Embryonic facial prominence (tissue), 1 donor: ENCODE results near the gene NCK2.

Experiments used
- DNase-seq: peaks from one replicate; pipeline ENCODE4 v3.0.0-alpha.2; 2016; ENCODE audit errors: extremely low spot score

Gene NCK2

GRCh38 chr2:105812180-105813044 is 67.7 kb downstream of the NCK2 start:
- no peak for DNase-seq

GRCh38 chr2:105813045-105813315 is 68.3 kb downstream of the NCK2 start:
- DNase-seq: no peak

GRCh38 chr2:105813405-105813804 is 68.7 kb downstream of the NCK2 start:
- DNase-seq: no peak

- DNase-seq: no peak
Observed at GRCh38 chr2:105814291-105814940, 69.7 kb downstream of the NCK2 start.

DNA sequence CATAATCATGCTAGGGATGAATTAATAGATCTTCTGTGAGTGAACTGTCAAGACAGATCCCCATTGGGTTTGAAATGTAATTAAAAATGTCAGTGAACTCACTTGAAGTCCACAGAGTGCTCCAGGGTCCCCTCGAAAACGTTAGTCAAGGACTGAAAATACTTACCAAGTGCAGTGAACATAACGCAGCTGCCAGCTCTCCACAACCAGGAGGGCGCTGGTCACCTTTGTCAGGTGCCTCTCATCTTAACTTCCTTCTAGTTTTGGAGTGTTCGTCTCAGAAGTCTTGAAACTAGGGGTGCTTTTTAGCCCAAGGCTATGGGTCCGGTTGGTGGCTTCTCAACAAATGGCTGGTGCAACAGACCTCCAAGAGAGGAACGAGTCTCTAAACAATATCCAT is 70.7 kb downstream of the NCK2 start:
- no peak for DNase-seq

DNA sequence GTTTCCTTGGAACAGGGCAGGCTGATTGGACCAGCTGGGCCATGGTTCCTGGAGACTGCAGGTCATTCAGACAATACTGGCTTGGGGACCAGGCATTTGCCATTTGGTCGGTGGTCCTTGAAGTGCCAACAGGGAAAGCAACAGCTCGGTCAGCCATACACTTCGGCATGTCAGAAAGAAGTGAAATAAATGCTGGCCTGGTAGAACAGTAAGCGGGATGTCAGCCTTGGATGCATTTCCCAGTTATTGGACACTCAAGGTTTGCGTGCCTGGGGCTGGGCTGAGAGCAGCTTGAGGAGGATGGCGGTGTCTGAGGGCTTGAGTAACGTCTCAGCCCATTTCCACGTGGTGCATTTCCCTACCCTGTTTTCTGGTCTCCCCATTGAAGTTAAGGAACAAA is 75.4 kb downstream of the NCK2 start:
- no peak for DNase-seq

DNA sequence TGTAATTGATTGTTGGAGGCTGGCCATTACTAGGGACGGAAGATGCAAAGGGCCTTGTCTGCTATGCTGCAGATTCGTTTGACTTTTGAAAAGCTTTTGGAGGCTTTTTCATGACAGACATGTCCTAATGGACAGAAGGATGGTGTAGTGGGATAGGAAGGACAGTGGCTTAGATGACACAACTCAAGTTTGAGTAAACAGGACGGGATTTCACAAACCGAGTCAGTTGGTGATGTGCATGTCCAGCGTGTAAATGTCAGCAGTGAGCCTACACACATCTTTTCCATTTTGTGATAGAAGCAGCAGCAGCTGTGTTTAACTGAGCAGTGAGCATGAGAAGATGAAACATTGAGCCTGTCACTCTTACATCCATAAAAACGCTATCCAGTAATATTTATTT is 76.0 kb downstream of the NCK2 start:
- DNase-seq: no peak

DNA sequence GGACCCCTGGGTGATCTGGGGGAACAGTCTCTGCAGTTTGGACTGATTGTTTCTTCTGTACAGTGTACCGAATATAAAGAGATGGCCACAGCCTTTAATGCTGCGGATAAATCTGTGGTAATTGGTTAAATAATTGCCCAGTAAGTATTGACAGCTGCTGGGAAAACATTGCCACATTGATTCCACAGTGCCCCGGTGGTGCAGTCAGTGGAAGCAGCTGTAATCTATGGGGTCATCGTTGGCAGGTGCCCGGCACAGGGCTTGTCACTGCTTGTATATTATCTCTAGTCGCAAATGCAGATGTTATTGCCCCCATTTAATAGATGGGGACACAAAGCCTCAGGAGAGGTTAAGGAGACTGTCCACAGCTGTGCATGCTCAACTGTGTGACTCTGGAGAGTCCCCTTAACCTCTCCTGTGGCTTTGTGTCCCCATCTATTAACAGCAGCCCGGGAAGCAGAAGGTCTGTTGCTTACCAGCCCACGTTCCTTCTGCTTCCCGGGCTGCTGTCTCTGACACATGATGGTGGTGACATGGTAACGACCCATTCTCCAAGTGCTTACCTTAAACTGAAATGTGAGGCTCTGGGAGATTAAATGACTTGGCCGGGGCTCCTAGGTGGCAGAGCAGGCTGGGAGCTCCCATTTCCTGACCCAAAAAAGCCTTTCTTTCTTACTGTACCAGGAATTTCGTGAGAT is 76.9 kb downstream of the NCK2 start:
- no peak for DNase-seq

- no peak for DNase-seq
Observed at GRCh38 chr2:105822186-105822585, 77.5 kb downstream of the NCK2 start.

- DNase-seq: no peak
Observed at GRCh38 chr2:105824446-105824845, 79.7 kb downstream of the NCK2 start.

GRCh38 chr2:105827351-105828096 is 82.8 kb downstream of the NCK2 start:
- no peak for DNase-seq

DNA sequence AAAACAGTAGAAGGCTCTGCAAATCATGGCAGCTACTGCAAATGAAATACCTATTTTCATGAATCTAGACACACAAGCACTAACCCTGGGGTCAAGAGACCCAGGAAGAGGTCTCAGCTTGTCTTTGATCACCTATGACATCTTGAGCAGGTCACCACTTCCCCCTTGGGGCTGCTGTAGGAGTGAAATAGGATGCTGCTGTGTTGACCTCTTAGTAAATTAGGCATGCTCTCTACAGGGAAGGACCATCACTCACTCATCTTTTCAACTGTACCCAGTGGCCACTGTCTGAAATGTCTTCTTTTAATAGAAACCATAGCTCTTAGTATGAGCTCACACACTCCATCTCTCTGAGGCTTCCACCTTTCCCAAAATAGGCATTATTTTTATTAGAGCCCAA is 83.8 kb downstream of the NCK2 start:
- DNase-seq: no peak

DNA sequence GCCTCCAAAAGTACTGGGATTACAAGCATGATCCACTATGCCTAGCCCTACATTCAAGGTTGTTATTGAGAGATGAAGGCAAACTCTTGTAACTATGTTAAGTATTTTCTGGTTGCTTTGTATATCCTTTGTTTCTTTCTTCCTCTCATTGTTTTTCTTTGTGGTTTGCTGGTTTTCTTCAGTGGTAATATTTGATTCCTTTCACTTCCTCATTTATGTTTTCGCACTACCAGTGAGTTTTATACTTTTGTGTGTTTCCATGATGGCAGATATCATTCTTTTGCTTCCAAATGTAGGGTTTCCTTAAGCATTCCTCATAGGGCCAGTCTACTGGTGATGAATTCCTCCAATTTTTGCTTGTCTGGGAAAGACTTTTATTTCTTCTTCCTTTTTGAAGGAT is 90.2 kb downstream of the NCK2 start:
- DNase-seq: no peak

DNA sequence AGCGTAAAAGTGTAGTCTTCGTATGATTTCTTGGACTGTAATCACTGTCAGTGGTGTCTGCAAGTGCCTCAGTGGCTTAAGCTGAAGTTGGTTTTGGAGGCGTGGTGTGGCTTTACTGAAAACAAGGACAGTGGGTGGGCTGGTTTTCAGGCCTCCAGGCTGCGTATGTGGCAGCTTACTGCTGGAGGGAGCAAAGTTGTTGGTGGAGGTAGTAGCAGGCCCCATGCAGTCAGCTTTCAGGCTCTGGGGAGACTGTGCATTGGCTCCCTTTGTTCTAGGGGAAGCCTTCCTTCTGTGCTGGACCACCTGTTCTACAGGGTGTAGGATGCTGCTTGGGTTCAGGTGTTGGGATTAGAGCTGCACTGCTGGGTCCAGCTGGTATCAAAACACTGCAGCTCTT is 91.6 kb downstream of the NCK2 start:
- no peak for DNase-seq

- no peak for DNase-seq
Observed at GRCh38 chr2:105836840-105837692, 92.4 kb downstream of the NCK2 start.

GRCh38 chr2:105839793-105840192 is 95.1 kb downstream of the NCK2 start:
- no peak for DNase-seq

DNA sequence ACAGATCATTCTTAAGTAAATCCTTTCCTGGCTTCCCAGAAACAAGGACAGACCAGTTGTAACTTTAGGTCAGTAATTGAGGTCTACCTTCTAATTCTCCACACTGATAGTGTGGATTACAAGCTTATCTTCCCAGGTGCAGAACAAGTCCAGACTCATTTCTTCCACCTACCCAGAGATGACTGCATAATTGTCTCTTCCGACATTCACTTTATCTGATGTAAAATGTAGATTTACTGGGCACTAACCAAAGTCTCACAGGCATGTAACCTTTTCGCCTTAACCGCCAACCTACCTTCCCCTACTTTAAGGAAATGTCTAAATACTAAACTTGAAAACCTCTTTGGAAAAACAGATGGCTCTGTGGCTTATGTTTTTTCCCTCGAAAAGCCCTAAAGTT is 96.2 kb downstream of the NCK2 start:
- no peak for DNase-seq

DNA sequence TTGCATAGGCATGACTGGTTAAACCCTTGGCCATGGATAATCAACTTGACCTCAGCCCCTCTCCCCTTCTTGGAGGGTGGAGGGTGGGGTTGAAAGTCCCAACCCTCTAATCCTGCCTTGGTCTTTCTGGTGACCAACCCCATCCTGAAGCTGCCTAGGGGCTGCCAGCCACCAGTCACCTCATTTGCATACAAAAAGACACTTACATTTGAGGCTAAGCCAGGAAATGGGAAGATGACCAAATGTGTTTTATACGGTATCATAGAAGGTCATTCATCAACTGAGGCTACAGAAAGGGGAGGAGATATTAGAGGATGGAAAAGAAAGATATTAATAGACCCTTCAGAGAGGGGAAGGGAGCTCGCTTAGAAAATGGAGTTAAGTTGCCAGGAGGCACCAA is 96.8 kb downstream of the NCK2 start:
- no peak for DNase-seq

- DNase-seq: no peak
Observed at GRCh38 chr2:105842555-105842954, 97.8 kb downstream of the NCK2 start.

DNA sequence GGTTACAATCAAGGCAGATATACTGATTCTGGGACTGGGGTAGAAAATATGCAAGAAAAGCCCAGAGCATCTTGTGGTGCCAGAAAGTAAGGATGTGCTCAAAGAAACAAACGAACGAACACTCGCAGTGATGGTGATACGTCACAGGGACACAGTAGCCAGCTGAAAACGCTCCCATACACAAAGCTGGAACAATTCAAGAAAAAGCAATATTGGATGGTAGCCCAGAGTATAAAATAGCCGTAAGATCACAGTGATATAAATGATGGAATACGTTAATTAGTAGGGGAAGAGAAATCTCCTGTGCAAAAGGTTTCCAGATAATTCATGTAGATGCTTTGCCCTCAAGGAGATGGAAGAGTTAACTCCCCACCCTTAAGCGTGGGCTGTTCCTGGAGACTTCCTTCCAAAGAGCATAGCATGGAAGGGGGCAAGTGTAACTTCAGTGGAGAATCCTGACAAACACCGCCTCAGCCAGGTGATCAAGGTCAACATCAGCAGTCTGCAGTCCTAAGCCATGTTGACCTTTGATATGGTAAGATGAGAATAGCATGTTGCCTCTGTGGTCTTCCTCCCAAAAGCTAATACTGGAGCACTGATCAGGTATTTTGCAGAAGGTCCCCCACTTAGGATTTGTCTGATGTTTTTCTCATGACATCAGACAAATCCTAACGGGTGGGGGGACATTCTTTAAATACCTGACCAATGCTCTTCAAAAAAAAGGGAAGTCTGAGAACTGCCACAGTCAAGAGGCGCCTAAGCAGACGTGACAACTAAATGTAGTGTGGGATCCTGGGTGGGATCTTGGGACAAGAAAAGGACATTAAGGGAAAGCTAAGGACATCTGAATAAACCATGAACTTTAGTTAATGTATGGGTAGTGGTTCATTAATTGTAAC is 99.0 kb downstream of the NCK2 start:
- DNase-seq: no peak
